NCI-H524 treated with DMSO at 0.1 percent for 48 hours (cell line): ENCODE measurements around the gene NECAB3.

Experiments used
- DNase-seq: peaks from one replicate; lab custom pipeline; 2025; lab: John Stamatoyannopoulos, UW

Gene NECAB3

GRCh38 chr20:33621717-33622400 lies 52.4 kb downstream of the NECAB3 start:
- DNase-seq: no peak

DNA sequence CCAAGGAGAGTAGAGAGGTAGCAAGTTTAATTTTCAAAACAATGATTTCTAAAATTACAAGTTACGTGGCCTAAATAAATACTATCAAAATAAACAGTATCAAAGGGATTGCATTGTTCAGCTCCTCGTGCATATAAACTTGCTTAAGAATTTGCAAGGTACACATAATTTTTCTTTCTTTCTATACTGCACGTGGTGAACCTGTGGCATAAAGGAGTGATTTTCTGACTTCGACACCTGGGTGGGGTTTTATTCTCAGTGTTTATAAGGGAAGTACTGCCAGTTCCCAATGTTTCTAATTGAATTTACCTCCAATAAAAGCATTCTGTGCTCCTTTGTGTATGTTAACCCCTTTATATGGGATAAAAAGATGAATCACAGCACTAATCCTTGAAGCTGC lies 62.2 kb downstream of the NECAB3 start:
- DNase-seq: no peak

DNA sequence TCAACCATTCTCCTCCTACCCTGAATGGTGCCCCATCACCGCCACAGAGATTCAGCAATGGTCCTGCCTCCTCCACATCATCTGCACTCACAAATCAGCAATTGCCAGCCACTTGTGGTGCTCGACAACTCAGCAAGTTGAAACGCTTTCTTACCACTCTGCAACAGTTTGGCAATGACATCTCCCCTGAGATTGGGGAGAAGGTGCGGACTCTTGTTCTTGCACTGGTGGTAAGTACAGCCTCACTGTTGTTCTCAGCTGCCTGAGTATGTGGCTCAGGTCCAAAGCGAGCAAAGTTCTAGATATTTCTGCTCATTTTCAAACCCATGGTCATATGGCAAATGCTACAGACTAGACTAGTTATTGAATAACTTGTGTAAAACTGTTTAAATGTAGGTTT lies 63.1 kb downstream of the NECAB3 start:
- no peak for DNase-seq

DNA sequence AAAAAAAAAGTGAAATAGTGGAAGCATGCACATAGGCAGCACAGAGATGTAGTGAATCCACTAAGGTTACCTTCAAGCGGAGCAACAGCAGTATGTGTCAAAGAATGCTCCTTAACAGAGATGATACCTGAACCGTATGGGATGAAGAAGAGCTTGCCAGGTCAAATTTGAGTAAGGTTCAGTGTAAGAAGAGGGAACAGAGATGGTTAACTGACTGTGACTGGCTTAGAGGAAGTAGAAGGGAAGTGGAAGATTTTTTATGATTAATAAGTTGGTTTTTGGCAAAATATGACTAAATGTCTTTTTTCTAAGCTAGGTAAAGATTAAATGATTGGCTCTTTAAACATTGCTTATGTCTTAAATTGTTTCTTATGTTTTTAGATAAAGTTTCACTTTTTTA lies 64.7 kb downstream of the NECAB3 start:
- no peak for DNase-seq
